DND-41 (cell line): ENCODE results near the gene RUNX2.

ENCODE experiments used
- EZH2 ChIP-seq: IDR thresholded peaks from 3 replicates; pipeline ENCODE4 v1.6.1; 2012; ENCODE audit warnings: borderline replicate concordance, low read depth, mild to moderate bottlenecking, moderate library complexity, low read length, inconsistent platforms; ENCODE audit not compliant: severe bottlenecking
- TF ChIP-seq, protein P1 (sequence below): IDR thresholded peaks from 2 replicates; pipeline ENCODE4 v1.5.1; 2012; ENCODE audit warnings: borderline replicate concordance, low read length, moderate library complexity, mild to moderate bottlenecking; ENCODE audit not compliant: poor library complexity, severe bottlenecking; ENCODE audit errors: extremely low read depth

DNA sequence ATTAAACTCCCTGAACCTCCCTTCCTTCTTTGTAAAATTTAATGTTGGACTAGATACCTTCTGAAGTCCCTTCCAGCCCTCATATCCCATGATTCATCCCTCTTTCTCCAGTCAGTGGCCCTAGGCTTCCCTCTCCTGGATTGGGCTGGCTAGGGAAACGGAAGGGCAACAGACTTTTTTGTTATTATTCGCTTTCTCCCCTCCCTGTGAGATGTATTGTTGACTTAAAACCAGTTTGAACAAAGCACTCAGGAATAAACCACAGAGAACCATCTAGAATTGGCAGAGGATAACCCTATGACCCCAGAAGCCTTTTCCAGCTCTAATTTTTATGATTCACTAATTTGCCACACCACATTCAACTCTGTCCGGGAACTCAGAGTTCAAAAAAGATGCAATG, 289.3 kb downstream of the RUNX2 start:
- TF ChIP-seq EZH2: no peak
- TF ChIP-seq, protein P1, sequence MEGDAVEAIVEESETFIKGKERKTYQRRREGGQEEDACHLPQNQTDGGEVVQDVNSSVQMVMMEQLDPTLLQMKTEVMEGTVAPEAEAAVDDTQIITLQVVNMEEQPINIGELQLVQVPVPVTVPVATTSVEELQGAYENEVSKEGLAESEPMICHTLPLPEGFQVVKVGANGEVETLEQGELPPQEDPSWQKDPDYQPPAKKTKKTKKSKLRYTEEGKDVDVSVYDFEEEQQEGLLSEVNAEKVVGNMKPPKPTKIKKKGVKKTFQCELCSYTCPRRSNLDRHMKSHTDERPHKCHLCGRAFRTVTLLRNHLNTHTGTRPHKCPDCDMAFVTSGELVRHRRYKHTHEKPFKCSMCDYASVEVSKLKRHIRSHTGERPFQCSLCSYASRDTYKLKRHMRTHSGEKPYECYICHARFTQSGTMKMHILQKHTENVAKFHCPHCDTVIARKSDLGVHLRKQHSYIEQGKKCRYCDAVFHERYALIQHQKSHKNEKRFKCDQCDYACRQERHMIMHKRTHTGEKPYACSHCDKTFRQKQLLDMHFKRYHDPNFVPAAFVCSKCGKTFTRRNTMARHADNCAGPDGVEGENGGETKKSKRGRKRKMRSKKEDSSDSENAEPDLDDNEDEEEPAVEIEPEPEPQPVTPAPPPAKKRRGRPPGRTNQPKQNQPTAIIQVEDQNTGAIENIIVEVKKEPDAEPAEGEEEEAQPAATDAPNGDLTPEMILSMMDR: no peak
